HG02763 (cell line): ENCODE measurements around the gene IMPDH2.

ENCODE experiments used
- ATAC-seq: cut with Tn5 transposase; IDR thresholded peaks from one replicate; pipeline ENCODE4 v1.9.1; 2021; ENCODE audit warnings: mild to moderate bottlenecking, moderate library complexity; ENCODE audit not compliant: unreplicated experiment

IMPDH2 gene

GRCh38 chr3:49007068-49007770 lies 22.0 kb downstream of the IMPDH2 start, which contains the start of gene WDR6:
Gene WDR6, plus strand, starts transcription at chr3:49007391. Its CDS starts 41 bp downstream, at chr3:49007432.
- peak; percentile 89 for ATAC-seq

GRCh38 chr3:49006408-49007067 lies 22.7 kb downstream of the IMPDH2 start:
- no peak for ATAC-seq

- no peak for ATAC-seq
Observed at GRCh38 chr3:49005998-49006397, 23.2 kb downstream of the IMPDH2 start.

- ATAC-seq, result no peak
Observed at GRCh38 chr3:49005303-49005680, 23.9 kb downstream of the IMPDH2 start.

GRCh38 chr3:49004352-49005302 lies 24.6 kb downstream of the IMPDH2 start:
- no peak for ATAC-seq

- ATAC-seq, result no peak
Observed at GRCh38 chr3:49001155-49001554, 28.0 kb downstream of the IMPDH2 start.

- no peak for ATAC-seq
Observed at GRCh38 chr3:48999085-48999858, 29.9 kb downstream of the IMPDH2 start.

- no peak for ATAC-seq
Observed at GRCh38 chr3:48997714-48998637, 31.2 kb downstream of the IMPDH2 start.

- no peak for ATAC-seq
Observed at GRCh38 chr3:48997102-48997635, 32.0 kb downstream of the IMPDH2 start.

- ATAC-seq, result no peak
Observed at GRCh38 chr3:48996640-48997039, 32.6 kb downstream of the IMPDH2 start.

- no peak for ATAC-seq
Observed at GRCh38 chr3:48993834-48994233, 35.4 kb downstream of the IMPDH2 start.

- no peak for ATAC-seq
Observed at GRCh38 chr3:48991851-48992545, 37.2 kb downstream of the IMPDH2 start.

GRCh38 chr3:48990636-48991469 lies 38.3 kb downstream of the IMPDH2 start:
- no peak for ATAC-seq

GRCh38 chr3:48989796-48990635 lies 39.2 kb downstream of the IMPDH2 start, which contains the start of gene P4HTM:
Gene P4HTM, plus strand, starts transcription at chr3:48990241. Its CDS starts 16 bp downstream, at chr3:48990257.
- ATAC-seq, result peak; percentile 43

GRCh38 chr3:48989126-48989795 lies 39.9 kb downstream of the IMPDH2 start:
- no peak for ATAC-seq

- no peak for ATAC-seq
Observed at GRCh38 chr3:48985831-48986376, 43.3 kb downstream of the IMPDH2 start.
